ENCODE measurements around the gene COPS4.
"Not testable (repeated sequence)": the region's sequence is repeated elsewhere in the genome, so short reads cannot be mapped to it uniquely, and the experiment has no call there.

The COPS4 gene

DNA sequence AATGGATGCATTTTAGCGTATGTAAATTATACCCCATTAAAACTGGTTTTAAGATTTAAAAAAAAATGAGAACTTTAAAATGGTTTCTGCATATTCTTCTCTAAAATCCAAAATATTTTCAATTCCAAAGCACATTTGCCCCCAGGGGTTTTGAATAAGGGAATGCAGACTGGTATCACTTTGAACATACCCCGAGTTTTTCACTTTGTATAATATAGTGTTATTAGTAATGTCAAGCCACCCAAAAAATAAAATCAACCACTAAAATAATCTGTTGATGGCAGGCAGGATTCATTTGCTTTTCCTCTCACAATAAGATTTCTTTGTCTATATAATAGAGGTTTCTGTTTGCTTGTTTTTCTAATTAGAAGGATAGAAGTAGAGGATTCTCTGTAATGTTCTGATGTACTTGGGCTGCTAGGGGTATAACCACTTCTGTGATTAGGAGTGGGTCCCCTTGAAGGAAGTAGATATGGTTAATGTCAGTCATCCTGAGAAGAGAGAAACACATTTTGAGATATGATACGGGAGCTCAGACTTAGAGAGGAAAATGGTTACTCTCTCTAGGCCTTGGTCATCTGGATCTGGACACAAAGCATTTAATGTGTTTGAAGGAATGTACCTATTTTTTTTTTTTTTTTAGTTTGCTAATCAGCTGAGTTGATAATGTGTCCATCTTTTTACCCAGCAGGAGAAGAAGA, 15.0 kb upstream of the COPS4 start:
- Histone ChIP-seq H3K27ac (no peak overlapping the region), H3K4me3 (no peak overlapping the region)

DNA sequence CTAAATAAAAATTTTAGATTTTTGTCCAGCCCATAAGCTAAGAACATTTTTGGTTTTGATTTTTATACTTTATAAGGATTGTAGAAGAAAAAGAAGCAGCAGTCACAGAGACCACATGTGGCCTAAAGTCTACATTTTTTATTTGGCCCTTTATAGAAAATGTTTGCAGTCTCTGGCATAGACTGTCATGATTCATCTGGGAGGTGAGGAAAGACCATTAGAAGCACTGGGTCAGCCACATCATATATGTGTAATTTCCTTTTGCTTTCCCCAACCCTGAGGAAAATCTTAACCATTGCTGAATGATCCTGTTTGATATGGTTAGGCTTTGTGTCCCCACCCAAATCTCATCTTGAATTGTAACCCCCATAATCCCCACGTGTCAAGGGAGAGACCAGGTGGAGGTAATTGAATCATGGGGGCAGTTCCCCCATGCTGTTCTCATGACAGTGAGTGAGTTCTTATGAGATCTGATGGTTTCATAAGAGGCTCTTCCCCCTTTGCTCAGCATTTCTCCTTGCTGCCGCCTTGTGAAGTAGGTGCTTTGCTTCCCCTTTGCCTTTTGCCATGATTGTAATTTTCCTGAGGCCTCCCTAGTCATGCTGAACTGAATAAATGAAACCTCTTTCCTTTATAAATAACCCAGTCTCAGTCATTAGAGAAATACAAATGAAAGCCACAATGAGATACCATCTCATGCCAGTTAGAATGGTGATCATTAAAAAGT, 12.1 kb upstream of the COPS4 start:
- no peak overlapping the region for H3K4me3 ChIP-seq
- no peak overlapping the region for H3K27ac ChIP-seq

DNA sequence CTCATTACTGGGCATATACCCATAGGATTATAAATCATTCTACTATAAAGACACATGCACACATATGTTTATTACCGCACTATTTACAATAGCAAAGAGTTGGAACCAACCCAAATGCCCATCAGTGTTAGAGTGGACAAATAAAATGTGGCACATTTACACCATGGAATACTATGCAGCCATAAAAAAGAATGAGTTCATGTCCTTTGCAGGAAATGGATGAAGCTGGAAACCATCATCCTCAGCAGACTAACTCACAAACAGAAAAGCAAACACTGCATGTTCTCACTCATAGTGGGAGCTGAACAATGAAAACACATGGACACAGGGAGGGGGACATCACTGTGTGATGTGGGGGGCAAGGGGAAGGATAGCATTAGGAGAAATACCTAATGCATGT, 11.4 kb upstream of the COPS4 start:
- H3K27ac ChIP-seq, H3K4me3 ChIP-seq: not testable (repeated sequence)

DNA sequence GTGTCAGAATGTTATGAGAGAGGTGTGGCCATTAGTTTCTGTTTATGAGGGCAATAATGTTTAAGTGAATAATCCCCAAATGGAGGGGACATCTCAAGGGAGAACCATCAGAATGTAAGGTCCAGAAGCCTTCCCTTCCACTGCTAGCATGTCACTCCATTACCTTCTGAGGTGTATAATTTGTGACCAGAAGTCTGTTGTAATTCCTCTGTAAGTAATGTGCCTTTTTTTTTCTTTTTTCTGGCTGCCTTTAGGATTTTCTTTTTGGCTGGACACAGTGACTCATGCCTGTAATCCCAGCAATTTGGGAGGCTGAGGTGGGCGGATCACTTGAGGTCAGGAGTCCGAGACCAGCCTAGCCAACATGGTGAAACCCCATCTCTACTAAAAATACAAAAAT, 10.8 kb upstream of the COPS4 start:
- H3K4me3 ChIP-seq, result no peak overlapping the region
- H3K27ac ChIP-seq, result no peak overlapping the region

DNA sequence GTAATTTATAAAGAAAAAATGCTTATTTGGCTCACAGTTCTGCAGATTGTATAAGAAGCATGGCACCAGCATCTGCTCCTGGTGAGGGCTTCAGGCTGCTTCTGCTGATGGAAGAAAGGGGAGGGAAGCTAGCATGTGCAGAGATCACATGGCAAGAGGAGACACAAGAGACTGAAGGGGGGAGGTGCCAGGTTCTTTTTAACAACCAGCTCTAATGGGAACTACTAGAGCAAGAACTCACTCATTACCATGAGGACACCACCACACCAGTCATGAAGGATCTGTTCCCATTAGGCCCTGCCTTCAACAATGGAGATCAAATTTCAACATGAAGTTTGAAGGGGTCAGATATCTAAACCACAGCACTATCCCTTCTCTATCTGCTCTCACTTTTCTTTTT, 9.4 kb upstream of the COPS4 start:
- Histone ChIP-seq H3K4me3 (no peak overlapping the region), H3K27ac (no peak overlapping the region)

DNA sequence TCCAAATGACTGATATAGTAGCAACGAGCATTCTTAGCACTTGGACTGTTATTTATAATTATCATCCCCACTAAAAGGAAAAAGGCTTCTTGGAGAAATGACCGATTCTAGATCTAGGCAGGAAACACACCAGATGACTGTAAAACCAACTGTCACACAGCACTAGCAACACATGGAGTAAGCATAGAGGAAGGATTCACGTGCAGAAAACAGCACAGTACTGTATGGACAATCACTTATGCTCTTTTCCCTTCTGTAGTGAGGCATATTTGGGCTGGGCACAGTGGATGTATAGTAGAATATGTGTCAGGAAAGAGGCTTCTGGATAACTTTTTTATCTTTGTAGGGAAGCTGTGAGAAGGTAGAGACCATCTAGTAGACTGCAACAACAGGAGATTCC, 6.0 kb upstream of the COPS4 start:
- no peak overlapping the region for H3K4me3 ChIP-seq
- no peak overlapping the region for H3K27ac ChIP-seq

DNA sequence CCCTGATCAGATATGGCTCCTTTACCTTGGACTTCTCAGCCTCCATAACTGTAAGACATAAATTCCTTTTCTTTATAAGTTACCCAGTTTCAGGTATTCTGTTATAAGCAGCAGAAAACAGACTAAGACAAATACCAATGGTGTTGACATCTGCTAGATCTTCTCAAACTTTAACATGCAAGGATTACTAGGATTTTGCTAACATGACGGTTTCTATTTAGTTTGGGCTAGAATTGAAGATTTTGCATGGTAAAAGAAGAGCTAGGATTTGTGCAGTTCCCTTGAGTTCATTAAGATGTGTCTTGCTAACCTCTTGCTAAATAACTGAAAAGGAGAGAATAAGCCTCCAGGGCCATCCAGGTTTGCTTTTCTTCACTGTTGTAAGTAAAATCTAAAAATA, 5.3 kb upstream of the COPS4 start:
- Histone ChIP-seq H3K4me3 (no peak overlapping the region), H3K27ac (no peak overlapping the region)

DNA sequence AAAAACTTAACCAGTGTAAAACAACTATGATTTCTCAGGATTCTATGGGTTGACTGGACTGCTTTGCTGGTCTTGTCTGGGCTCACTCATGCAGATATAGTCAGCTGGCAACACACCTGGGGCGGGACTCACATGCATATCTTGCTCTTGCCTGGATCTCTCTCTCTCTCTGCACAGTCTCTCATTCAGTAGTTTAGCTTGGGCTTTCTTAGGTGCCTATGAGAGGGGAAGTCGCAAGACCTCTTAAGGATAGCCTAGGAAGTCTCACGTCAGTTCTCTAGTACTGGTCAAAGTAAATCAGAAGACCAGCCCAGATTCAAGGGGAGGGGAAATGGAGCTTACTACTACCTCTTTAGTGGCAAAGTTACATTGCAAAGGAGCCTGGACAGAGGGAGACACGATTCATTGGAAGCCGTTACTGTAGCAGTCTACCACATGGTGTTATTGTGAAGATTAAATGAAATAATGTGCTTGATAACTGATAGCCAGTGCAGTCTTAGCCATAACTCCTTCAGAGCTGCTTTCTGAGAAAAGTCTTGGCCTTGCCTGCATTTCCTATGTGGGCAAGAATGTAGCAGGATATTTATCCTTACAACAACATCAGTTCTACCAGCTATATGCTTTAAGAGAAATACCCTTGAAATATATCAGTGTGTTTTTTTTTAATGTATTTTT, 2.1 kb downstream of the COPS4 start:
- H3K27ac ChIP-seq, result no peak overlapping the region
- no peak overlapping the region for H3K4me3 ChIP-seq

DNA sequence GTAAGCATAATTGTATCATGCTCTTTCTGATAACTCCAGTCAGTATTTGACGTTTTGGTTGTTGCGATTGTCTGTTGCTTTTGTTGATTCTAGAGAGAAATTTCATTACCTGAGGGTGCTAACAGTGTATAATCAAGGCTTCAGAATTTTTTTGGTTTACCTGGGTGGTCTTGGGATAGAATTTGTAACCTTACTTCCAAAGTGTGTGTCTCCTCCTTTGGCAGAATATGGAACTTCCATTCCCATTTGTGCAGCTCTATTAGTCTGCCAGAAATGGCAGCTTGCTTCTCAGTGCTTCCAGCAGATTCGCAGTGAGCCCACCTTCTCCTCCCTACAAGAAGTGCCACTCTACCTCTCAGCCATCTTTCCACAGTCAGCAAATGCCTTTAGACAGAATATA, 5.3 kb downstream of the COPS4 start:
- Histone ChIP-seq H3K4me3 (no peak overlapping the region), H3K27ac (no peak overlapping the region)

DNA sequence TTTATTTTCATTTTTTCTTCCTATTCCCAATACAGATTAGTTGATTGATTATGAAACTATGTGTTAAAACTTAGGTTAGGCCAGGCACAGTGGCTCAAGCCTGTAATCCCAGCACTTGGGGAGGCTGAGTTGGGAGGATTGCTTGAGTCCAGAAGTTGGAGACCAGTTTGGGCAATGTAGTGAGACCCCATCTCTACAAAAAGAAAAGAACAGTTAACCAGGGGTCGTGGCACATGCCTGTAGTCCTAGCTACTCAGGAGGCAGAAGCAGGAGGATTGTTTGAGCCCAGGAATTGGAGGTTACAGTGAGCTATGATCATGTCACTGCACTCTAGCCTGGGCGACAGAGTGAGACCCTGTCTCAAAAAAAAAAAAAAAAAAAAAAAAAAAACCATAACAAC, 8.2 kb downstream of the COPS4 start:
- not testable (repeated sequence) for H3K4me3 ChIP-seq, H3K27ac ChIP-seq

DNA sequence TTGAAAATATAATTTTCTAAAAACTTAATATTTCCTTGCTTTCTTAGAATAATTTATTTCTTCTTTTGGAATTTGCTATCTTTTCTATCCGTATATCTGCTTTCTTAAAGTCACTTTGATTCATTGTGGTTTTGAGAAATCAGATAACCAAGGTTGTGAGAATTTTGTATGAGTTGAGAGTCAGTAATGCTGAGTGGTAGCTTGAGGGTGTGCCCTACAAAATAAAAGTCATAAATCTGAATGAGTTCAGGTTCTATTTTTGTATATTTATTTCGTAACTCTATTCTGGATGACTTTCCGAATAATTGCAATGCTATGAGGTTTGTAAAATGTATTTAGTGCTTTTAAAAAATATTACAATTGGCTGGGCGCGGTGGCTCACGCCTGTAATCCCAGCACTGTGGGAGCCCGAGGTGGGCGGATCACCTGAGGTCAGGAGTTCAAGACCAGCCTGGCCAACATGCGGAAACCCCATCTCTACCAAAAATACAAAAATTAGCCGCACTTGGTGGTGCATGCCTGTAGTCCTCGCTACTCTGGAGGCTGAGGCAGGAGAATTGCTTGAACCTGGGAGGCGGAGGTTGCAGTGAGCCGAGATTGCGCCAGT, 8.9 kb downstream of the COPS4 start:
- Histone ChIP-seq H3K27ac (no peak overlapping the region), H3K4me3 (no peak overlapping the region)

DNA sequence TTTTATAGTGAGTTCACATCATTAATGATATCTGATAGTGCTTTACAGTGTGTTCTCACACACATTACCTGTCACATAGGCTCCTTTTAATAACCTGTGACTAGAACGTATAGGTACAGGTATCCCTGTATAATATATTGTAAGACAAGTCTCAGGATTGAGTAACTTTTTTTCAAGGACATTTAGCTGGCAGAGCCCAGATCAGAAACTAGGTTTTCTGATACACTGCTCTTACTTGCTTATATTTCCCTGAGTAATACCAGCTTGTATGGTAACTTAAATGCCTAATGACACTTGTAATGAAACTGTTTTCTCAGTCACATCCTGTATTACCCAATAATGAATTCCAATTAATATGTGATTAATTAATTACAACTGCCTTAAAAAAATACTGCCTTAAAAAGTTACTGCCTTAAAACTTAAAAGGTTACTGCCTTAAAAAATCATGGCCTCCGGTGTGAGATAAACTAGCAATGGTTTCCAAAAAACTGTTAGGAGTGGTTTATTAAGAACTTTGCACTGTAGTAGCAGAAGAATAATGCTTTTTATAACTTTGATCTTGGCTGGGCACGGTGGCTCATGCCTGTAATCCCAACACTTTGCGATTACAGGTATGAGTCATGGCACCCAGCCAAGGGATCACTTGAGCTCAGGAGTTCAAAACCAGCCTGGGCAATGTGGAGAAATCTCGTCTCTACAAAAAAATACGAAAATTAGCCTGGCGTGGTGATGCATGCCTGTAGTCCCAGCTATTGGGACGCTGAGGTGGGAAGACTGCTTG, 11.9 kb downstream of the COPS4 start:
- no peak overlapping the region for H3K27ac ChIP-seq
- H3K4me3 ChIP-seq, result no peak overlapping the region

DNA sequence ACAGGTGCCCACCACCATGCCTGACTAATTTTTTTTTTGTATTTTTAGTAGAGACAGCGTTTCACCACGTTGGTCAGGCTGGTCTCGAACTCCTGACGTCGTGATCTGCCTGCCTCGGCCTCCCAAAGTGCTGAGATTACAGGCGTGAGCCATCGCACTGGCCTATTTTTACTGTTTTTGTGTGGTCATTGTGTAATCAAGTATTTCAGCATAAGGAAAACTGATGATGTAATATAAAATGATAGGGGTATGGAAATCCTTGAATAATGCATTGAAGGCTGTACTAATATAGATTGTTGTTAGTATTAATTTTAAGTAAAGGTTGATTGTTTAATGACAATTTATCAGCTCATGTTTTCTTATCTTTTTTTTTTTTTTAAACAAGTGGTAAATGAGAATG, 13.8 kb downstream of the COPS4 start:
- not testable (repeated sequence) for H3K4me3 ChIP-seq, H3K27ac ChIP-seq

DNA sequence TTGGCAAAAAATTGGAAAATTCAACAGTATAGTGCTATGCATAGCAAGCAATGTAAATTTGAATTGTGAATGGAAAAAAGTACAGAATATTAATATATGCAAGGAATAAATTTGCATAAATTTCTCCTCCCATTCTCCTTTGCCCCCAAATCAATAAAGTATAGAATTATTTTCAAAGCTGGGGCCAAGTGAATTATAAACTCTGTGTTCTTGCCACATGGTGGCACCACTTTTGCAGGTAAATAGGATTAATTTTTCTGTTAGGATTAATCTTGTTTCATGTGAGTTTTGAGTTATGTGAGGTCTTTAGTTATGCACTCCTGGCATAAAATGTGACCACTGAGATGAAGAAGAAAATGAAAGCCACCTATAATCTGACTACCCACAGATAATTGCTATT, 19.9 kb downstream of the COPS4 start:
- H3K4me3 ChIP-seq, result no peak overlapping the region
- no peak overlapping the region for H3K27ac ChIP-seq

DNA sequence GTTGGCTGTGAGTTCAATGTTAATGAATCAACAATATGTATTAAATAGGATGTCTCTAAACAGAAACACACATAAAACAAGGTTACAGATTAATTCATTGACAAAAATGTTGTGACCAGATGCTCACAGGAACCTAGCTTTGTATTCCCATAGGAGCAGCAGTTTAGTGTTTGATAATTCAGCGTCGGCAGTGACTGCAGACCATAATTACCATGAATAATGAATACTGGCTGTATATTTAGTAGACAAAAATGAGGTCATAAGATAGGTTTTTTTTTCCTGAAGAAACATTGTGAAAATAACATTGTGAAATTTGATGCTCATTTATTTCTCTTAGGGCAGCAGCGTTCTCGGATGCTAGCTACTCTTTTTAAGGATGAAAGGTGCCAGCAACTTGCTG, 27.8 kb downstream of the COPS4 start:
- H3K4me3 ChIP-seq, result no peak overlapping the region
- no peak overlapping the region for H3K27ac ChIP-seq

DNA sequence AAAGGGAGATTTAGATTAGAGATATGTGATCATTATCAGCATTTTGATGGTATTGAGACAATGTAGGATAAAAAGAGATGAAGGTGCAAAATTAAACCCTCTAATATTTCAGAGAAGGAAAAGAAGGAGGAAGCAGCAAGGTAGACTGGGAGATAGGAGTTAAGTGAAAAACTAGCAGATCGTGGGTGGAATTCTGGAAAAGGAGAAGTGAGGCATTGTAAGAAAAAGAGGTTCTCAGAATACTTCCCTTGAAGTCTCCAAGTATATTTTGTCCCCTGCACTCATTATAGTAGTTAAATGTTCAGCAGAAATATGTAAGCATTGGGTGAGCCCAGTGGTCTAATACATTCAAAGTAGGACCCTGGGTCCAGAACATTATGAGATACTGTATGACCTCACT, 30.3 kb downstream of the COPS4 start:
- Histone ChIP-seq H3K27ac (no peak overlapping the region), H3K4me3 (no peak overlapping the region)

DNA sequence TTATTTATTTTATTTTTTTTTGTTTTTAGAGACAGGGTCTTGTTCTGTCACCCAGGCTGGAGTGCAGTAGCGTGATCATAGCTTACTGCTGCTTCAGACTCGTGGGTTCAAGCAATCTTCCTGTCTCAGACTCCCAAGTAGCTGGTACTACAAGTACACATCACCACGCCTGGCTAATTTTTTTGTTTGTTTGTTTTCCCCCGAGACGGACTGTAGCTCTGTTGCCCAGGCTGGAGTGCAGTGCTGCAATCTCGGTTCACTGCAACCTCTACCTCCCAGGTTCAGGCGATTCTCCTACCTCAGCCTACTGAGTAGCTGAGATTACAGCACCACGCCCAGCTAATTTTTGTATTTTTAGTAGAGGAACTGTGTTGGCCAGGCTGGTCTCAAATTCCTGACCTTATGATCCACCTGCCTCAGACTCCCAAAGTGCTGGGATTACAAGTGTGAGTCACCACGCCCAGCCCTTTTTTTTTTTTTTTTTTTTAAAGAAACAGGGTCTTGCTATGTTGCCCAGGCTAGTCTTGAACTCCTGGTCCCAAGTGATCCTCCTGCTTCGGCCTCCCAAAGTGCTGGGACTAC, 32.2 kb downstream of the COPS4 start:
- Histone ChIP-seq H3K4me3 (no peak overlapping the region), H3K27ac (no peak overlapping the region)

DNA sequence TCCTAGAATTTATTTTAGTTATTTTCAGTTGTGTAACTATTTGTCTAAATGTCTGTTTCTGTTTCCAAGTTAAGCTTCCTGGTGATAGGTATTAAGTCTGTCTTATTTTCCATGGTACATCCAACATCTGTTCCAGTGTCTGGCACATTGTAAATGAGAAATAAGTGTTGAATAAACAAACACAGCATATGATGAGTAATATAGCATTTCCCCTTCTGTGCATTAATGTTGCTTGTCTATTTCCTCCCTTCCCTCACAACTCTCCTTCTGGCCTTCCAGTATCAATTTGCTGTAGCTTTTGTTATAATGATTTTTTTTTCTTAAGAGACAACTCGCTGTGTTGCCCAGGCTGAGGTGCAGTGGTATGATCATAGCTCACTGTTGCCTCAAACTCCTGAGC, 36.1 kb downstream of the COPS4 start:
- H3K4me3 ChIP-seq, result no peak overlapping the region
- no peak overlapping the region for H3K27ac ChIP-seq

DNA sequence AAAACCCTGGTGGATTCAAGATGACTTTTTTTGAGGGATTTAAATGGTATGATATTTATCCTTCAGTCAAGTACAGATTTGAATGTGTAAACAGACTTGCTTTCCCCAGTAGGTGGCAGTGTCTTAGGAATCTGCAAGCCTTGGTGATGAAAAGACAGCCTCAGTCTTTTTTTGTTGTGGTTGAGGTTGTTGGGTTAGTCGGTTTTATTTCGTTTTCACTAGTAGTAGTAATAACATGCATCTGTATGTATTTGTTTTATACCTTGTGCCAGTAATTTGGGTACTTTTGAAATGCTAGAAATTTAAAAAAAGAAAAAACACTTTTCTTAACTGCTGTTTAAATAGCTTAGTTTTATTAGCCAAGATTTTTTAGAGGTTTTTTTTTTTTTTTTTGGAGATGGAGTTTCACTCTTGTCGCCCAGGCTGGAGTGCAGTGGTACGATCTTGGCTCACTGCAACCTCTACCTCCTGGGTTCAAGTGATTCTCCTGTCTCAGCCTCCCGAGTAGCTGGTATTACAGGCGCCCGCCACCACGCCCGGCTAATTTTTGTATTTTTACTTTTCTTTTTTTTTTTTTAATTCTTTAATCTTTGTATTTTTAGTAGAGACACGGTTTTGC, 39.2 kb downstream of the COPS4 start:
- H3K4me3 ChIP-seq, result no peak overlapping the region
- no peak overlapping the region for H3K27ac ChIP-seq
